HL-60/S4 treated with phorbol 12-myristate 13-acetate at 8.2 ng/mL for 4 days and 3 days (cell line): ENCODE data around the gene COL20A1.

Experiments used
- in situ Hi-C: fragments of 300-500 bp; cut with MboI; formaldehyde crosslinking; loops from 2 replicates; pipeline ENCODE4 v1.15.0; 2022; ENCODE audit warnings: low sequenced_read_pairs

COL20A1 gene

GRCh38 chr20:63277466-63278272 is 15.3 kb upstream of the COL20A1 start:
- in situ Hi-C loops: no loop called here

- in situ Hi-C loops: no loop called here
Observed at GRCh38 chr20:63278661-63279060, 14.3 kb upstream of the COL20A1 start.

GRCh38 chr20:63279931-63280330 is 13.1 kb upstream of the COL20A1 start:
- in situ Hi-C loops: no loop called here

GRCh38 chr20:63280371-63280770 is 12.6 kb upstream of the COL20A1 start:
- in situ Hi-C loops: no loop called here

GRCh38 chr20:63280929-63281545 is 11.9 kb upstream of the COL20A1 start:
- in situ Hi-C loops: no loop called here

GRCh38 chr20:63281742-63282665 is 11.0 kb upstream of the COL20A1 start:
- in situ Hi-C loops: no loop called here

GRCh38 chr20:63282946-63283345 is 10.0 kb upstream of the COL20A1 start:
- in situ Hi-C loops: no loop called here

GRCh38 chr20:63283397-63284082 is 9.4 kb upstream of the COL20A1 start:
- in situ Hi-C loops: no loop called here

GRCh38 chr20:63284083-63284440 is 8.9 kb upstream of the COL20A1 start:
- in situ Hi-C loops: no loop called here

- in situ Hi-C loops: no loop called here
Observed at GRCh38 chr20:63284544-63284949, 8.4 kb upstream of the COL20A1 start.

- in situ Hi-C loops: no loop called here
Observed at GRCh38 chr20:63284981-63285524, 7.9 kb upstream of the COL20A1 start.

- in situ Hi-C loops: no loop called here
Observed at GRCh38 chr20:63285636-63286615, 7.1 kb upstream of the COL20A1 start.

GRCh38 chr20:63286781-63287696 is 5.9 kb upstream of the COL20A1 start:
- in situ Hi-C loops: no loop called here

GRCh38 chr20:63287697-63288580 is 5.0 kb upstream of the COL20A1 start:
- in situ Hi-C loops: no loop called here

- in situ Hi-C loops: no loop called here
Observed at GRCh38 chr20:63288581-63289251, 4.3 kb upstream of the COL20A1 start.

- in situ Hi-C loops: no loop called here
Observed at GRCh38 chr20:63289311-63290135, 3.5 kb upstream of the COL20A1 start.
